Fibroblast of lung (primary cell): ENCODE measurements around the gene METTL18. TPM values are rescaled to one million over a fixed set of nuclear protein-coding genes. Genes with fewer than 3 reads are reported as not detected.

Experiments
- DNase-seq, 2 donors: peaks; one replicate each; pipeline versions ENCODE4 v3.0.0 to v3.0.0-alpha.2; 2010; ENCODE audit warnings: low read depth in 2 of 2
- H2AFZ ChIP-seq: 2 replicates; pipeline ENCODE4 v1.5.1; 2012; ENCODE audit warnings: low read length, control low read depth, inconsistent platforms
- H3K27ac ChIP-seq: 2 replicates; pipeline ENCODE4 v1.5.1; 2011; ENCODE audit warnings: low read length, control low read depth; ENCODE audit not compliant: insufficient read depth
- H3K27me3 ChIP-seq: 2 replicates; pipeline ENCODE4 v1.5.1; 2011; ENCODE audit warnings: mild to moderate bottlenecking, low read length; ENCODE audit not compliant: control insufficient read depth, insufficient read depth
- H3K36me3 ChIP-seq: 2 replicates; pipeline ENCODE4 v1.5.1; 2011; ENCODE audit warnings: low read length; ENCODE audit not compliant: control insufficient read depth, insufficient read depth
- H3K4me1 ChIP-seq: 2 replicates; pipeline ENCODE4 v1.5.1; 2011; ENCODE audit warnings: low read length; ENCODE audit not compliant: control insufficient read depth, insufficient read depth; ENCODE audit errors: extremely low read depth
- H3K4me2 ChIP-seq: 2 replicates; pipeline ENCODE4 v1.5.1; 2011; ENCODE audit warnings: low read length, control low read depth; ENCODE audit not compliant: insufficient read depth; ENCODE audit errors: extremely low read depth
- H3K4me3 ChIP-seq, 4 experiments: fragments of 200-600 bp in 1 of 4; sonication (generic) in 1 of 4; replicated peaks in 1 of 4; 2 replicates each; pipeline ENCODE4 v1.5.1; 2011 to 2016; ENCODE audit warnings: low read length in 4 of 4, low read depth in 3 of 4, mild to moderate bottlenecking in 3 of 4, control low read depth in 2 of 4, inconsistent platforms in 1 of 4, mixed read lengths in 1 of 4; ENCODE audit not compliant: insufficient read depth in 1 of 4; ENCODE audit errors: control extremely low read depth in 1 of 4
- H3K79me2 ChIP-seq: 2 replicates; pipeline ENCODE4 v1.5.1; 2012; ENCODE audit warnings: mild to moderate bottlenecking, low read length, inconsistent platforms; ENCODE audit not compliant: control insufficient read depth, insufficient read depth
- H3K9ac ChIP-seq: 2 replicates; pipeline ENCODE4 v1.5.1; 2011; ENCODE audit warnings: mild to moderate bottlenecking, low read length, control low read depth; ENCODE audit not compliant: insufficient read depth
- H3K9me3 ChIP-seq: 2 replicates; pipeline ENCODE4 v1.5.1; 2012; ENCODE audit warnings: low read depth, low read length; ENCODE audit not compliant: control insufficient read depth, insufficient read depth
- H4K20me1 ChIP-seq: 2 replicates; pipeline ENCODE4 v1.5.1; 2011; ENCODE audit warnings: low read length; ENCODE audit not compliant: control insufficient read depth, insufficient read depth; ENCODE audit errors: extremely low read depth
- EZH2 ChIP-seq: IDR thresholded peaks from 2 replicates; pipeline ENCODE4 v1.5.1; 2012; ENCODE audit warnings: low read length, control low read depth, mild to moderate bottlenecking; ENCODE audit errors: missing control alignments
- polyA plus RNA-seq, 2 donors: library from polyadenylated mRNA; depleted of rRNA in 1 of 2; stranded (reverse) in 1 of 2; unstranded in 1 of 2; fragments of >200 nt; gene quantifications; 2 replicates each; pipeline ENCODE4 v1.2.1, GENCODE V29; 2011 to 2012; ENCODE audit warnings: missing spikeins in 1 of 2
- total RNA-seq: library from RNA; depleted of rRNA; stranded (reverse); fragments of >200 nt; gene quantifications from 2 replicates; pipeline ENCODE4 v1.2.1, GENCODE V29; 2014
- TF ChIP-seq, protein P1 (sequence below), 2 donors: IDR thresholded peaks in 1 of 2; conservative IDR thresholded peaks in 1 of 2; 1 replicate in 1 of 2; 2 replicates in 1 of 2; pipeline ENCODE4 v1.5.1; 2011 to 2012; ENCODE audit warnings: low read length in 2 of 2, control low read depth in 1 of 2, inconsistent platforms in 1 of 2, low read depth in 1 of 2, mild to moderate bottlenecking in 1 of 2

Gene METTL18
- total and polyA plus RNA-seq, 2 donors (not counting 1 experiment from before 2014, with no cell fraction given), result 5.3 to 10.9 TPM

- H3K9ac ChIP-seq, result no peak overlapping the region
- no peak overlapping the region for H3K4me2 ChIP-seq
- H4K20me1 ChIP-seq, result no peaks in the 10 kb centered on the region
- no peak overlapping the region for H3K27ac ChIP-seq
- no peak overlapping the region for H3K4me3 ChIP-seq
- no peak overlapping the region for H2AFZ ChIP-seq
- H3K79me2 ChIP-seq, result no peaks in the 10 kb centered on the region
- no peaks in the 10 kb centered on the region for H3K27me3 ChIP-seq
- no peaks in the 10 kb centered on the region for H3K9me3 ChIP-seq
- DNase-seq, result no peak
- no peak for TF ChIP-seq EZH2
- TF ChIP-seq, protein P1, sequence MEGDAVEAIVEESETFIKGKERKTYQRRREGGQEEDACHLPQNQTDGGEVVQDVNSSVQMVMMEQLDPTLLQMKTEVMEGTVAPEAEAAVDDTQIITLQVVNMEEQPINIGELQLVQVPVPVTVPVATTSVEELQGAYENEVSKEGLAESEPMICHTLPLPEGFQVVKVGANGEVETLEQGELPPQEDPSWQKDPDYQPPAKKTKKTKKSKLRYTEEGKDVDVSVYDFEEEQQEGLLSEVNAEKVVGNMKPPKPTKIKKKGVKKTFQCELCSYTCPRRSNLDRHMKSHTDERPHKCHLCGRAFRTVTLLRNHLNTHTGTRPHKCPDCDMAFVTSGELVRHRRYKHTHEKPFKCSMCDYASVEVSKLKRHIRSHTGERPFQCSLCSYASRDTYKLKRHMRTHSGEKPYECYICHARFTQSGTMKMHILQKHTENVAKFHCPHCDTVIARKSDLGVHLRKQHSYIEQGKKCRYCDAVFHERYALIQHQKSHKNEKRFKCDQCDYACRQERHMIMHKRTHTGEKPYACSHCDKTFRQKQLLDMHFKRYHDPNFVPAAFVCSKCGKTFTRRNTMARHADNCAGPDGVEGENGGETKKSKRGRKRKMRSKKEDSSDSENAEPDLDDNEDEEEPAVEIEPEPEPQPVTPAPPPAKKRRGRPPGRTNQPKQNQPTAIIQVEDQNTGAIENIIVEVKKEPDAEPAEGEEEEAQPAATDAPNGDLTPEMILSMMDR (conservative IDR thresholded peaks at IDR 0.05 in 1 of 2, IDR thresholded peaks at IDR 0.05 in 1 of 2; ENCODE audit: low read depth in 1 of 2, low read length in 2 of 2), result no peak
- H3K36me3 ChIP-seq, result no peaks in the 10 kb centered on the region
- H3K4me1 ChIP-seq, result no peaks in the 10 kb centered on the region
These were observed 35.0 kb upstream of the METTL18 start for GRCh38 chr1:169829671-169830070.

- H3K9ac ChIP-seq, result no peak overlapping the region
- no peak for DNase-seq
- TF ChIP-seq, protein P1 (conservative IDR thresholded peaks at IDR 0.05 in 1 of 2, IDR thresholded peaks at IDR 0.05 in 1 of 2; ENCODE audit: low read depth in 1 of 2, low read length in 2 of 2), result no peak
- no peak for TF ChIP-seq EZH2
- H3K79me2 ChIP-seq, result no peaks in the 10 kb centered on the region
- H4K20me1 ChIP-seq, result no peaks in the 10 kb centered on the region
- H3K4me3 ChIP-seq, result no peak overlapping the region
- no peak overlapping the region for H2AFZ ChIP-seq
- no peaks in the 10 kb centered on the region for H3K4me1 ChIP-seq
- no peaks in the 10 kb centered on the region for H3K9me3 ChIP-seq
- H3K4me2 ChIP-seq, result no peak overlapping the region
- H3K27ac ChIP-seq, result no peak overlapping the region
- H3K36me3 ChIP-seq, result no peaks in the 10 kb centered on the region
- no peaks in the 10 kb centered on the region for H3K27me3 ChIP-seq
These were observed 29.4 kb upstream of the METTL18 start for GRCh38 chr1:169824153-169824552.

- Histone ChIP-seq H3K9ac (no peak overlapping the region), H3K79me2 (no peaks in the 10 kb centered on the region), H3K9me3 (no peaks in the 10 kb centered on the region), H3K27me3 (no peaks in the 10 kb centered on the region), H2AFZ (no peak overlapping the region), H3K4me1 (no peaks in the 10 kb centered on the region), H4K20me1 (no peaks in the 10 kb centered on the region), H3K36me3 (no peaks in the 10 kb centered on the region), H3K4me3 (no peak overlapping the region), H3K27ac (no peak overlapping the region), H3K4me2 (no peak overlapping the region)
- DNase-seq, result no peak
- TF ChIP-seq, protein P1 (conservative IDR thresholded peaks at IDR 0.05 in 1 of 2, IDR thresholded peaks at IDR 0.05 in 1 of 2; ENCODE audit: low read depth in 1 of 2, low read length in 2 of 2), result no peak
- TF ChIP-seq EZH2, result no peak
These were observed 26.8 kb upstream of the METTL18 start for GRCh38 chr1:169821500-169821899.
